CD4-positive, CD25-positive, alpha-beta regulatory T cell (primary cell): Measurements from ENCODE around the gene RXFP2. TPM values are rescaled to one million over a fixed set of nuclear protein-coding genes. Genes with fewer than 3 reads are reported as not detected.

ENCODE experiments used
- ATAC-seq, 2 donors: fragments of 150-1000 bp; cut with Tn5 transposase; one replicate each; pipeline ENCODE4 v1.10.0; 2021; ENCODE audit warnings: low read depth in 2 of 2, moderate number of reproducible peaks in 2 of 2, moderate library complexity in 1 of 2
- DNase-seq, 3 donors: peaks; one replicate each; pipeline versions ENCODE4 v3.0.0 to v3.0.0-alpha.2; 2012 to 2022; ENCODE audit warnings: mixed read lengths in 1 of 3
- H3K27ac ChIP-seq: one replicate; pipeline ENCODE4 v1.7.0; 2013; ENCODE audit warnings: mild to moderate bottlenecking, low read length; ENCODE audit not compliant: insufficient read depth, poor library complexity, severe bottlenecking
- H3K27me3 ChIP-seq: one replicate; pipeline ENCODE4 v1.7.0; 2013; ENCODE audit warnings: low read length; ENCODE audit not compliant: control insufficient read depth, insufficient read depth
- H3K36me3 ChIP-seq: one replicate; pipeline ENCODE4 v1.7.0; 2013; ENCODE audit warnings: mild to moderate bottlenecking, low read length, moderate library complexity; ENCODE audit not compliant: control insufficient read depth, insufficient read depth
- H3K4me1 ChIP-seq: 2 replicates; pipeline ENCODE4 v1.7.0; 2013; ENCODE audit warnings: mild to moderate bottlenecking, low read length; ENCODE audit not compliant: insufficient read depth, control insufficient read depth, poor library complexity, severe bottlenecking
- H3K4me3 ChIP-seq: one replicate; pipeline ENCODE4 v1.7.0; 2013; ENCODE audit warnings: low read depth, mild to moderate bottlenecking, low read length, moderate library complexity
- H3K9me3 ChIP-seq, 2 experiments: 1 replicate in 1 of 2; 2 replicates in 1 of 2; pipeline ENCODE4 v1.7.0; 2013; ENCODE audit warnings: low read length in 2 of 2, mild to moderate bottlenecking in 1 of 2, moderate library complexity in 1 of 2; ENCODE audit not compliant: control insufficient read depth in 2 of 2
- H3K27ac Mint-ChIP-seq, 3 donors: one replicate each; pipeline ENCODE4 v1.8.0; 2020 to 2022; ENCODE audit warnings: mild to moderate bottlenecking in 3 of 3, mixed read lengths in 3 of 3, moderate library complexity in 2 of 3
- H3K27me3 Mint-ChIP-seq: one replicate; pipeline ENCODE4 v1.8.0; 2022; ENCODE audit warnings: mild to moderate bottlenecking, mixed read lengths
- H3K36me3 Mint-ChIP-seq: one replicate; pipeline ENCODE4 v1.8.0; 2020; ENCODE audit warnings: mixed read lengths
- H3K4me1 Mint-ChIP-seq, 4 donors: one replicate each; pipeline ENCODE4 v1.8.0; 2020 to 2022; ENCODE audit warnings: mixed read lengths in 4 of 4, mild to moderate bottlenecking in 1 of 4
- H3K4me3 Mint-ChIP-seq, 4 donors: one replicate each; pipeline ENCODE4 v1.8.0; 2020 to 2022; ENCODE audit warnings: mild to moderate bottlenecking in 4 of 4, mixed read lengths in 4 of 4, moderate library complexity in 3 of 4
- H3K9me3 Mint-ChIP-seq, 7 donors: one replicate each; pipeline ENCODE4 v1.8.0; 2020 to 2022; ENCODE audit warnings: mixed read lengths in 7 of 7, mild to moderate bottlenecking in 3 of 7, moderate library complexity in 2 of 7
- polyA plus RNA-seq, 4 donors: library from polyadenylated mRNA; unstranded; fragments of 300-500 nt; fragmentation: Illumina TruSeq; gene quantifications; one replicate each; pipeline ENCODE4 v1.2.3, GENCODE V29; 2021
- total RNA-seq: library from RNA; stranded (reverse); gene quantifications from one replicate; pipeline ENCODE4 v1.2.3, GENCODE V29; 2022

RXFP2 gene
- total and polyA plus RNA-seq, 5 donors from 2014 or later: not detected

GRCh38 chr13:31827707-31828106 is 88.4 kb downstream of the RXFP2 start:
- H3K27ac Mint-ChIP-seq: no peak overlapping the region
- no peaks in the 10 kb centered on the region for H3K36me3 Mint-ChIP-seq
- peaks cover 0 to 2% (median 0%) of the 10 kb centered on the region in 7 donors for H3K9me3 Mint-ChIP-seq
- Histone ChIP-seq H3K36me3 (no peaks in the 10 kb centered on the region), H3K27me3 (no peaks in the 10 kb centered on the region), H3K4me3 (no peak overlapping the region), H3K9me3 (no peaks in the 10 kb centered on the region), H3K4me1 (no peaks in the 10 kb centered on the region), H3K27ac (no peak overlapping the region)
- peaks cover 6% of the 10 kb centered on the region for H3K27me3 Mint-ChIP-seq
- DNase-seq (no peak), ATAC-seq (no peak)
- H3K4me1 Mint-ChIP-seq: no peaks in the 10 kb centered on the region
- H3K4me3 Mint-ChIP-seq: no peak overlapping the region

GRCh38 chr13:31835932-31836331 is 96.6 kb downstream of the RXFP2 start:
- Mint-ChIP-seq H3K9me3 (peaks cover 0 to 4% (median 0%) of the 10 kb centered on the region in 7 donors), H3K27me3 (peaks cover 24% of the 10 kb centered on the region), H3K27ac (no peak overlapping the region), H3K4me1 (no peaks in the 10 kb centered on the region), H3K4me3 (no peak overlapping the region), H3K36me3 (no peaks in the 10 kb centered on the region)
- Histone ChIP-seq H3K27me3 (no peaks in the 10 kb centered on the region), H3K9me3 (no peaks in the 10 kb centered on the region), H3K36me3 (no peaks in the 10 kb centered on the region), H3K4me1 (no peaks in the 10 kb centered on the region), H3K4me3 (no peak overlapping the region), H3K27ac (no peak overlapping the region)
- DNase-seq (no peak), ATAC-seq (no peak)

DNA sequence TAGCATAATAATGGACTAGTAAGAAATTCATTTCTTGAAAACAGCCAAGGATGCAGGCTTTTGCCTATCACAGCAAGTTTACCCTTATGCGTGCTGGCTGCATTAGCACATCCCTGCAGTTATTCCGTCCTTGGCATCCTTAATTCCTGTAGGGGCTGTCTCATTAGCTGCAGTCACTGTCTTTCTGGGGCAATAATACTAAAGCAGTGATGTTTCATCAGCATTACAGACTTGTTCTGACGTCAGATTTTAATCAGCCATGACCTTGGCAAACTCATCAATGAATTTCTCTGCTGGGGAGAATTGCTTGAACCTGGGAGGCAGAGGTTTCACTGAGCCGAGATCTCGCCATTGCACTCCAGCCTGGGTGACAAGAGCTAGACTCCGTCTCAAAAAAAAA is 103.7 kb downstream of the RXFP2 start:
- Histone ChIP-seq H3K9me3 (no peaks in the 10 kb centered on the region), H3K27ac (no peak overlapping the region), H3K27me3 (peaks cover 17% of the 10 kb centered on the region), H3K4me1 (peaks cover 8% of the 10 kb centered on the region), H3K36me3 (no peaks in the 10 kb centered on the region), H3K4me3 (no peak overlapping the region)
- peaks cover 3 to 22% (median 6%) of the 10 kb centered on the region in 4 donors for H3K4me1 Mint-ChIP-seq
- peaks cover 0 to 6% (median 0%) of the 10 kb centered on the region in 7 donors for H3K9me3 Mint-ChIP-seq
- H3K36me3 Mint-ChIP-seq: no peaks in the 10 kb centered on the region
- DNase-seq (no peak), ATAC-seq (no peak)
- peaks cover 53% of the 10 kb centered on the region for H3K27me3 Mint-ChIP-seq
- no peak overlapping the region for H3K4me3 Mint-ChIP-seq
- H3K27ac Mint-ChIP-seq: no peak overlapping the region

DNA sequence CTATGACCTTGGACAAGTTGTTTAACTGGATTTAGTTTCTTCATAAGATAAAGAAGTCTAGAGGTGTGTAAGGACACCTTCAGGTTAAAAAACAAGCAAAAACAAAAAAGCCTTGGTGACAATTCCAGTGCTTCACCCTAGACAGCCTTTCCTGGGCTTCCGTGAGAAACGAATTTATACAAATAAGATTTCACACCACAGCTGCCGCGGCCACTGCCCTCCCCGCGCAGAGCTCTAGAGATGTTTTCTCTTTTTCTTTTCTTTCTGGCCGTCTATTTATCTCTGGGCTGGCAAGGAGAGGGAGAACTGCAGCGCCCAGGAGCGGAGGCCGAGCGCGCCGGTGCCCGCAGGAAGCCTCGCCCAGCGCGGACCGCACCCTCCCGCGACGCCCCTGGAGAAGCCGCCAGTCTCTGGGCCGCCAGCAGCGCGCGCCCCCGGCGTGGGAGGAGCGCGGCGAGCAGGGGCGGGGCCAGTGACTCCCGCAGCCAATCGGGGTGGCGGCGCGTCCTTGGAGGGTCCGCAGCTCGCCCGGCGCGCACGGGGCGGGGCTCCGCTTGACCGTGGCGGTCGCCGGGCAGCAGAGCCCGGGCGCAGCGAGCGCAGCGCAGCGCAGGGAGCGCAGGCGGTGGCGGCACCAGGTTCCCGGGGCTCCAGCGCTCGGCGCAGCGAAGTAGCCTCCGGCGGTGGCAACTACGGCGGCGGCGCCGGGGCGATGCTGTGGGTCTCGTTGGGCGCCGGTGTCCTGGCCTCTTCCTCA is 107.0 kb downstream of the RXFP2 start:
- Histone ChIP-seq H3K9me3 (no peaks in the 10 kb centered on the region), H3K4me1 (peaks cover 8% of the 10 kb centered on the region), H3K36me3 (no peaks in the 10 kb centered on the region), H3K4me3 (peak overlapping the region; percentile 30), H3K27me3 (peaks cover 17% of the 10 kb centered on the region), H3K27ac (no peak overlapping the region)
- Mint-ChIP-seq H3K9me3 (peaks cover 0 to 6% (median 1%) of the 10 kb centered on the region in 7 donors), H3K4me3 (peak overlapping the region; percentile 74 to 86 (median 74)), H3K27ac (no peak overlapping the region), H3K4me1 (peaks cover 3 to 22% (median 6%) of the 10 kb centered on the region in 4 donors), H3K36me3 (no peaks in the 10 kb centered on the region), H3K27me3 (peaks cover 45% of the 10 kb centered on the region)
- ATAC-seq (peak; percentile 83 to 86), DNase-seq (peak; percentile 24 to 67 (median 32))

GRCh38 chr13:31846961-31847752 is 107.8 kb downstream of the RXFP2 start:
- Histone ChIP-seq H3K27ac (no peak overlapping the region), H3K36me3 (no peaks in the 10 kb centered on the region), H3K4me1 (peaks cover 8% of the 10 kb centered on the region), H3K27me3 (peaks cover 17% of the 10 kb centered on the region), H3K9me3 (no peaks in the 10 kb centered on the region), H3K4me3 (peak overlapping the region; percentile 26)
- H3K27me3 Mint-ChIP-seq: peaks cover 45% of the 10 kb centered on the region
- H3K36me3 Mint-ChIP-seq: no peaks in the 10 kb centered on the region
- ATAC-seq (no peak), DNase-seq (no peak)
- H3K27ac Mint-ChIP-seq: no peak overlapping the region
- H3K4me1 Mint-ChIP-seq: peaks cover 3 to 22% (median 6%) of the 10 kb centered on the region in 4 donors
- peak overlapping the region; percentile 13 to 82 (median 58) for H3K4me3 Mint-ChIP-seq
- H3K9me3 Mint-ChIP-seq: peaks cover 0 to 6% (median 1%) of the 10 kb centered on the region in 7 donors

DNA sequence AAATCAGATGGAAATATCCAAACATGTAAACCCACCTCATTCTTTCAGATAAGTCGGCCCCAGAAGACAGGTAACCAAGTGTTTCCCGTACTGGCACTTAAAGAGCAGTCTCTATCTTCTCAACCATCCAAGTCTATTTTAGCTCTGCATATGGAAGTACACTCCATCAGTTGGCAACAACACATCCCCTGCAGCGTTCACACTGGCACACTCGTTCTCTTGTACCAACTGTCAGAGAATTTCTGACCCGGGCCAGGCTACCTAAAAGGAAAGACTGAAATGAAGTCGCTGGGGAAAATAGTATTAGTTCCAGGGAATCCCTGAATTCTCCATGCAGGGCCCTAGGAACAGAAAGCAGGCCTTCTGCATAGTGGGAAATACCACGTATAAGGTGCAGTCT is 109.3 kb downstream of the RXFP2 start:
- Histone ChIP-seq H3K4me1 (peaks cover 8% of the 10 kb centered on the region), H3K27me3 (peaks cover 14% of the 10 kb centered on the region), H3K4me3 (no peak overlapping the region), H3K36me3 (no peaks in the 10 kb centered on the region), H3K9me3 (no peaks in the 10 kb centered on the region), H3K27ac (no peak overlapping the region)
- Mint-ChIP-seq H3K27ac (peak overlapping the region in 1 of 3 donors; percentile 38), H3K4me3 (peak overlapping the region in 1 of 4 donors; percentile 22), H3K36me3 (no peaks in the 10 kb centered on the region), H3K4me1 (peaks cover 3 to 22% (median 6%) of the 10 kb centered on the region in 4 donors), H3K27me3 (peaks cover 35% of the 10 kb centered on the region), H3K9me3 (peaks cover 0 to 6% (median under 1%) of the 10 kb centered on the region in 7 donors)
- DNase-seq (no peak), ATAC-seq (no peak)

- H3K4me1 Mint-ChIP-seq: peaks cover 3 to 22% (median 6%) of the 10 kb centered on the region in 4 donors
- H3K36me3 Mint-ChIP-seq: no peaks in the 10 kb centered on the region
- H3K27ac Mint-ChIP-seq: no peak overlapping the region
- ATAC-seq (no peak), DNase-seq (no peak)
- peaks cover 0 to 6% (median 0%) of the 10 kb centered on the region in 7 donors for H3K9me3 Mint-ChIP-seq
- H3K27me3 ChIP-seq: peaks cover 13% of the 10 kb centered on the region
- H3K4me1 ChIP-seq: peaks cover 8% of the 10 kb centered on the region
- peak overlapping the region in 3 of 4 donors; percentile 22 to 30 (median 27) for H3K4me3 Mint-ChIP-seq
- peaks cover 29% of the 10 kb centered on the region for H3K27me3 Mint-ChIP-seq
- no peak overlapping the region for H3K27ac ChIP-seq
- H3K36me3 ChIP-seq: no peaks in the 10 kb centered on the region
- H3K4me3 ChIP-seq: no peak overlapping the region
- no peaks in the 10 kb centered on the region for H3K9me3 ChIP-seq
Observed at GRCh38 chr13:31849206-31849605, 109.9 kb downstream of the RXFP2 start.
